HCT116 (cell line): Measurements from ENCODE around the gene TXNL1.

Experiments used
- JUND ChIP-seq: IDR thresholded peaks from 2 replicates; pipeline ENCODE4 v1.6.1; 2012
- POLR2AphosphoS5 ChIP-seq: IDR thresholded peaks from 2 replicates; pipeline ENCODE4 v1.6.1; 2011; ENCODE audit warnings: mild to moderate bottlenecking, low read depth, low read length, moderate library complexity
- TF ChIP-seq, protein P1 (sequence below), 3 experiments: fragments of 200-600 bp in 1 of 3; sonication (generic) in 1 of 3; IDR thresholded peaks in 2 of 3; conservative IDR thresholded peaks in 1 of 3; 2 replicates each; pipeline ENCODE4 v1.5.1; 2012 to 2017; ENCODE audit warnings: low read depth in 2 of 3, low read length in 2 of 3, antibody characterized with exemption in 1 of 3, borderline replicate concordance in 1 of 3, control low read depth in 1 of 3, mild to moderate bottlenecking in 1 of 3, mixed read lengths in 1 of 3, mixed run types in 1 of 3, moderate library complexity in 1 of 3; ENCODE audit not compliant: insufficient read depth in 1 of 3
- TF ChIP-seq, protein P2 (sequence below): IDR thresholded peaks from 2 replicates; pipeline ENCODE4 v1.6.1; 2011; ENCODE audit warnings: mild to moderate bottlenecking, low read length, moderate library complexity; ENCODE audit not compliant: insufficient replicate concordance; ENCODE audit errors: extremely low read depth

DNA sequence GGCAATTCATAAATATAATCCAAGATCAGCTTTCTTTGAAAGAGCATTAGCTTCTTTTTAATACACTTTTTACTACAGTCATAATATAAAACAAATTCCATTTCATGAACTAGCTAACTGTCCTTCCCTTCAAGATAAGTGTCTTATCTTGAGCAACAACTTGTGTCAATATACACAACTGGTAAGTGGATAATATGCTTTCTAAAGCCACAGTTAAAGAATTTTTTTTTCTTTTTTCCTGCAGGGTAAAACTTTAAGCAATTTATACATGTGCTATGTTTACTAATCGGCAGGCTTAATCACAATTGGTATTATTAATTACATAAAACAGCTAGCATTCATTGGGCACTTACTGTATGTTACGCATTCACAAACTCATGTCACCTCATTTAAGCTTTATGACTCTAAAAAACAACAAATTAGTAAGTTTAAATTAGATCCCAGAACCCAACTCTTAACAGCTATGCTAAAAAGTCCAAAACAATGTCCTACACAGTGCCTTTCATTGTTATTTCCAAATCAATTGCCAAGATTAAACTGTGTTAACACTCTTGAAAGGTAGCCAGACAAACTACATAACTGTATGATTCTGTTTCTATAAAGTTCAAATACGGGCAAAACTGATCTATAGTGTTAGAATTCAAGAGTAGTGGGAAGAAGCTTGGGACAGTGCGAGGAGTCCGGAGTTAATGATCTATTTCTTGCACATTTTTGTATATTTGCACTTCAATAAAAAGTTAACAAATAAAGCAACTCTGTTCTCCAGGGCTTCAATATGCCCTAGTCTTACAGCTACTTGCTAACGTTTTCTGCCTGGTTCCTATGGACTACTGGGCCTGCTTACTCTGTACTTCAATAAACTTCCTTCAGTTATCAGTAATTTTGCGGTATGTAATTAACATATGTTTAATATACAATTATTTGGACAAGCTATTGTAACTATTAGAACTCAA, 6.0 kb downstream of the TXNL1 start:
- TF ChIP-seq, protein P1, sequence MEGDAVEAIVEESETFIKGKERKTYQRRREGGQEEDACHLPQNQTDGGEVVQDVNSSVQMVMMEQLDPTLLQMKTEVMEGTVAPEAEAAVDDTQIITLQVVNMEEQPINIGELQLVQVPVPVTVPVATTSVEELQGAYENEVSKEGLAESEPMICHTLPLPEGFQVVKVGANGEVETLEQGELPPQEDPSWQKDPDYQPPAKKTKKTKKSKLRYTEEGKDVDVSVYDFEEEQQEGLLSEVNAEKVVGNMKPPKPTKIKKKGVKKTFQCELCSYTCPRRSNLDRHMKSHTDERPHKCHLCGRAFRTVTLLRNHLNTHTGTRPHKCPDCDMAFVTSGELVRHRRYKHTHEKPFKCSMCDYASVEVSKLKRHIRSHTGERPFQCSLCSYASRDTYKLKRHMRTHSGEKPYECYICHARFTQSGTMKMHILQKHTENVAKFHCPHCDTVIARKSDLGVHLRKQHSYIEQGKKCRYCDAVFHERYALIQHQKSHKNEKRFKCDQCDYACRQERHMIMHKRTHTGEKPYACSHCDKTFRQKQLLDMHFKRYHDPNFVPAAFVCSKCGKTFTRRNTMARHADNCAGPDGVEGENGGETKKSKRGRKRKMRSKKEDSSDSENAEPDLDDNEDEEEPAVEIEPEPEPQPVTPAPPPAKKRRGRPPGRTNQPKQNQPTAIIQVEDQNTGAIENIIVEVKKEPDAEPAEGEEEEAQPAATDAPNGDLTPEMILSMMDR (IDR thresholded peaks at IDR 0.05 in 2 of 3, conservative IDR thresholded peaks at IDR 0.05 in 1 of 3; ENCODE audit: borderline replicate concordance in 1 of 3, insufficient read depth in 1 of 3, low read depth in 2 of 3, low read length in 2 of 3) = no peak
- no peak for TF ChIP-seq JUND
- TF ChIP-seq POLR2AphosphoS5 = no peak
- TF ChIP-seq, protein P2, sequence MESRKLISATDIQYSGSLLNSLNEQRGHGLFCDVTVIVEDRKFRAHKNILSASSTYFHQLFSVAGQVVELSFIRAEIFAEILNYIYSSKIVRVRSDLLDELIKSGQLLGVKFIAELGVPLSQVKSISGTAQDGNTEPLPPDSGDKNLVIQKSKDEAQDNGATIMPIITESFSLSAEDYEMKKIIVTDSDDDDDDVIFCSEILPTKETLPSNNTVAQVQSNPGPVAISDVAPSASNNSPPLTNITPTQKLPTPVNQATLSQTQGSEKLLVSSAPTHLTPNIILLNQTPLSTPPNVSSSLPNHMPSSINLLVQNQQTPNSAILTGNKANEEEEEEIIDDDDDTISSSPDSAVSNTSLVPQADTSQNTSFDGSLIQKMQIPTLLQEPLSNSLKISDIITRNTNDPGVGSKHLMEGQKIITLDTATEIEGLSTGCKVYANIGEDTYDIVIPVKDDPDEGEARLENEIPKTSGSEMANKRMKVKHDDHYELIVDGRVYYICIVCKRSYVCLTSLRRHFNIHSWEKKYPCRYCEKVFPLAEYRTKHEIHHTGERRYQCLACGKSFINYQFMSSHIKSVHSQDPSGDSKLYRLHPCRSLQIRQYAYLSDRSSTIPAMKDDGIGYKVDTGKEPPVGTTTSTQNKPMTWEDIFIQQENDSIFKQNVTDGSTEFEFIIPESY = no peak
